Adrenal gland (tissue), 12 donors: ENCODE measurements around the gene RAB20. TPM values are rescaled to one million over a fixed set of nuclear protein-coding genes. Genes with fewer than 3 reads are reported as not detected.
"Not testable (repeated sequence)": the region's sequence is repeated elsewhere in the genome, so short reads cannot be mapped to it uniquely, and the experiment has no call there.

Source experiments
- DNase-seq, 7 donors: peaks; one replicate each; pipeline ENCODE4 v3.0.0-alpha.2; 2019 to 2020
- H3K27ac ChIP-seq, 5 donors: fragments of 200-600 bp; sonication (generic) in 4 of 5; 1 replicate in 3 of 5; 2 replicates in 2 of 5; pipeline versions ENCODE4 v1.5.1 to v1.8.0; 2016 to 2020; ENCODE audit warnings: mild to moderate bottlenecking in 1 of 5
- H3K27me3 ChIP-seq: fragments of 200-600 bp; 2 replicates; pipeline ENCODE4 v1.8.0; 2021
- H3K36me3 ChIP-seq, 2 donors: fragments of 200-600 bp; replicated peaks in 1 of 2; 1 replicate in 1 of 2; 2 replicates in 1 of 2; pipeline versions ENCODE4 v1.5.1 to v1.8.0; 2018 to 2022
- H3K4me1 ChIP-seq, 2 donors: fragments of 200-600 bp; replicated peaks in 1 of 2; 1 replicate in 1 of 2; 2 replicates in 1 of 2; pipeline versions ENCODE4 v1.5.1 to v1.8.0; 2018 to 2021
- H3K4me3 ChIP-seq, 4 donors: fragments of 200-600 bp; sonication (generic) in 3 of 4; one replicate each; pipeline ENCODE4 v1.5.1; 2016 to 2018
- H3K9me3 ChIP-seq, 3 donors: fragments of 200-600 bp; sonication (generic) in 1 of 3; replicated peaks in 1 of 3; 1 replicate in 2 of 3; 2 replicates in 1 of 3; pipeline versions ENCODE4 v1.5.1 to v1.8.0; 2016 to 2021
- POLR2A ChIP-seq, 2 donors: fragments of 450-650 bp; IDR thresholded peaks; one replicate each; pipeline ENCODE4 v1.6.1; 2017; ENCODE audit warnings: antibody characterized with exemption in 2 of 2, mild to moderate bottlenecking in 2 of 2, moderate library complexity in 1 of 2
- WGBS, 4 donors: extraction: QIAGEN DNeasy Blood & Tissue Kit in 2 of 4; methylation state at CpG; one replicate each; pipeline versions ENCODE4 v1.1.5 to v1.1.7; 2013 to 2017; 5-methylcytosine and 5-hydroxymethylcytosine counted together
- intact Hi-C, 2 donors: fragments of 100-400 bp; cut with DNase I; formaldehyde crosslinking; loops; one replicate each; pipeline versions ENCODE4 v1.14.1 to v1.15.0; 2022 to 2023
- polyA plus RNA-seq, 3 donors: library from polyadenylated mRNA; stranded (reverse); fragments of 200-250 nt in 2 of 3; fragments of 350-450 nt in 1 of 3; fragmentation: Illumina TruSeq in 1 of 3; extraction: RNeasy Lipid Tissue Mini Kit (QIAGEN cat#74804) in 1 of 3; gene quantifications; one replicate each; pipeline ENCODE4 v1.2.3, GENCODE V29; 2013 to 2014
- total RNA-seq, 9 donors: library from RNA; depleted of rRNA in 4 of 9; stranded (reverse); fragments of >200 nt in 4 of 9; fragments of 120-200 nt in 1 of 9; fragmentation: NEBNext Ultra II Directional in 1 of 9; extraction: Animal tissue kit (Norgen Biotek cat#: 25700) in 1 of 9; gene quantifications; one replicate each; pipeline versions ENCODE4 v1.1.0 to v1.2.4, GENCODE V29; 2013 to 2023
- TF ChIP-seq, protein P1 (sequence below), 6 experiments: fragments of 450-650 bp in 4 of 6; fragments of 200-600 bp in 2 of 6; sonication (generic) in 1 of 6; IDR thresholded peaks; 1 replicate in 5 of 6; 2 replicates in 1 of 6; pipeline versions ENCODE4 v1.5.1 to v1.8.0; 2016 to 2021; ENCODE audit warnings: antibody characterized with exemption in 6 of 6, mild to moderate bottlenecking in 2 of 6, moderate library complexity in 1 of 6
- donor health status: healthy with polysubstance abuse.
- donor health status: Bipolar disorder and iron deficiency.
- donor health status: DM: yes; HTN: yes; CAD: no.
- donor health status: DM: no; HTN: no; CAD: no.
- donor health status: DM: no; HTN: no; CAD: no.
- donor health status: DM: yes; HTN: yes; CAD: no.

RAB20 gene
- total and polyA plus RNA-seq, 12 donors = 15.0 to 259 (median 40.5) TPM

DNA sequence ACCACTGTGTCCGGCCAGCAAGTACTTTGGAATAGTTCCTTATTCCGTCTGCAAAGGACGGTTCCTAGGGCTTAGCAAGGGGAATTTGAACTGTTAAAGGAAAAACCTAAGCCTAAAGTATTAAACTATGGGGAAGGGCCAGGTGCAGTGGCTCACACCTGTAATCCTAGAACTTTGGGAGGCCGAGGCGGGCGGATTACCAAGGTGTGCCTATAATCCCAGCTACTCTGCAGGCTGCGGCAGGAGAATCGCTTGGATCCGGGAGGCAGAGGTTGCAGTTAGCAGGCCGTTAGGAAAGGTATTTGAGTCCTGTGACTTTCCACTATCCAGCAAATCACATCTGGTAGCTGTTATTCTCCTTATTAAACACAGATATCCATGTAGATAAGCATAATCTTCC lies 9.4 kb upstream of the RAB20 start:
- intact Hi-C loops = loop anchor here in 1 of 2 donors (10.0 kb wide), 1 partner anchor 106 kb away; no protein-coding TSS in a partner anchor
- Histone ChIP-seq H3K4me1 (peaks cover 0 to 8% of the 10 kb centered on the region in 2 donors), H3K36me3 (no peaks in the 10 kb centered on the region), H3K4me3 (no peak overlapping the region), H3K27me3 (no peaks in the 10 kb centered on the region), H3K9me3 (no peaks in the 10 kb centered on the region), H3K27ac (no peak overlapping the region)
- WGBS, 4 donors = 80 to 91% (median 86%) methylated on average over 10 of the region's 10 CpGs
- TF ChIP-seq, protein P1, sequence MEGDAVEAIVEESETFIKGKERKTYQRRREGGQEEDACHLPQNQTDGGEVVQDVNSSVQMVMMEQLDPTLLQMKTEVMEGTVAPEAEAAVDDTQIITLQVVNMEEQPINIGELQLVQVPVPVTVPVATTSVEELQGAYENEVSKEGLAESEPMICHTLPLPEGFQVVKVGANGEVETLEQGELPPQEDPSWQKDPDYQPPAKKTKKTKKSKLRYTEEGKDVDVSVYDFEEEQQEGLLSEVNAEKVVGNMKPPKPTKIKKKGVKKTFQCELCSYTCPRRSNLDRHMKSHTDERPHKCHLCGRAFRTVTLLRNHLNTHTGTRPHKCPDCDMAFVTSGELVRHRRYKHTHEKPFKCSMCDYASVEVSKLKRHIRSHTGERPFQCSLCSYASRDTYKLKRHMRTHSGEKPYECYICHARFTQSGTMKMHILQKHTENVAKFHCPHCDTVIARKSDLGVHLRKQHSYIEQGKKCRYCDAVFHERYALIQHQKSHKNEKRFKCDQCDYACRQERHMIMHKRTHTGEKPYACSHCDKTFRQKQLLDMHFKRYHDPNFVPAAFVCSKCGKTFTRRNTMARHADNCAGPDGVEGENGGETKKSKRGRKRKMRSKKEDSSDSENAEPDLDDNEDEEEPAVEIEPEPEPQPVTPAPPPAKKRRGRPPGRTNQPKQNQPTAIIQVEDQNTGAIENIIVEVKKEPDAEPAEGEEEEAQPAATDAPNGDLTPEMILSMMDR (IDR thresholded peaks at IDR 0.05) = no peak
- no peak for TF ChIP-seq POLR2A (IDR thresholded peaks at IDR 0.05)
- DNase-seq = peak in 1 of 7 donors; percentile 11

DNA sequence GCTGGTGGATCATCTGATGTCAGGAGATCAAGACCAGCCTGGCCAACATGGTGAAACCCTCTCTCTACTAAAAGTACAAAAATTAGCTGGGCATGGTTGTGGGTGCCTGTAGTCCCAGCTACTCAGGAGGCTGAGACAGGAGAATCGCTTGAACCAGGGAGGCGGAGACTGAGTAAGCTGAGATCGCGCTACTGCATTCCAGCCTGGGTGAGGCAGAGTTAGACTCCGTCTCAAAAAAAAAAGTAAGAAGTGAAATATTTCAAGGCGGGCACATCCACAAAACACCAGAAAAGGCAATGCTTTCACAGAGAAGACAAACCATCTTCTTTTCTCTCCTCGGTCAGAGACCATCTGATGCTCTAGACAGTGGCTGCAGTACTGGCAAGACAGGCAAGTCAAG lies 8.4 kb upstream of the RAB20 start:
- peak in 1 of 7 donors; percentile 0 for DNase-seq
- H3K4me1 ChIP-seq, H3K9me3 ChIP-seq, H3K36me3 ChIP-seq, H3K27ac ChIP-seq, H3K4me3 ChIP-seq, H3K27me3 ChIP-seq: not testable (repeated sequence)
- WGBS, 4 donors = 74 to 88% (median 88%) methylated on average over 7 of the region's 7 CpGs
- intact Hi-C loops = loop anchor here (5.0 to 10.0 kb wide), 3 partner anchors 68 to 115 kb away; no protein-coding TSS in a partner anchor

DNA sequence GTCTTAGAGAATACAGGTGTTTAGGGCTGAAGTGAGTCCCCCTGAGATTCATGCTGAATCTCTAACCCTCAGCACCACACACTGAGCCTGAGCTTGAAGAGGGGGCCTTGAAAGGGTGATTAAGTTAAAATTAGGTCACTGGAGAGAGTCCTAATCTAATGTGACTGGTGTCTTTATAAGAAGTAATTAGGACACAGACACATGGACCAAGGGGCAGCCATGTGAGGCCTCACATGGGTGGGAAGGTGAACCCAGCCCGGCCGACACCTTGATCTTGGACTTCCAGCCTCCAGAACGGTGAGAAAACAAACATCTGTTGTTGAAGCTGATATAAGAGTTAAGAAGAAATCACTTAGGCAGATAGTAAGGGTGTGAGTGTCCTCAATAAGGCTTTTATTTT lies 7.1 kb upstream of the RAB20 start:
- H3K4me3 ChIP-seq = no peak overlapping the region
- H3K9me3 ChIP-seq = no peaks in the 10 kb centered on the region
- intact Hi-C loops = loop anchor here in 1 of 2 donors (5.0 to 10.0 kb wide), 2 partner anchors 66 to 114 kb away; no protein-coding TSS in a partner anchor
- DNase-seq = peak in 1 of 7 donors; percentile 0
- peaks cover 3 to 4% of the 10 kb centered on the region in 2 donors for H3K4me1 ChIP-seq
- H3K27ac ChIP-seq = no peak overlapping the region
- 87 to 96% (median 92%) methylated on average over 3 of the region's 3 CpGs for WGBS, 4 donors
- H3K36me3 ChIP-seq = peaks cover 0 to 3% of the 10 kb centered on the region in 2 donors
- H3K27me3 ChIP-seq = no peaks in the 10 kb centered on the region
- no peak for TF ChIP-seq POLR2A (IDR thresholded peaks at IDR 0.05)
- TF ChIP-seq, protein P1 (IDR thresholded peaks at IDR 0.05) = no peak

DNA sequence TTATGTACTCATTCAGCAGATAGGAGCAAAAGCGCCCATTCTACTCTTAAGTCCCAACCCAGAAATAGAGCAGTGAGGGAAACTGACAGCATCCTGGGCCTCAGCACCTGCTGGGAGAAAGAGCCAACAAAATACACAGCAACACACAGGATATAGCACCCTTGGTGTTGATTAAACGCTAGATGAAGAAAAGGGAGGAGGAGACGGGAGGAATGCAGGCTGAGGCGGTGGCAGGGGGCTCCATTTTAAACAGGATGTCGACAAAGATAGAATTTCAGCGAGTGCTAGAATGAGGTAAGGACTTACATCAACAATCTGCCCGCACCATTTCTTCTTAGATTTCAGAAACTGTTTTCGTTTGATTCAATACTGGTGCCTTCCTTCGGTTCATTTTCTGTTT lies 4.6 kb upstream of the RAB20 start:
- peaks cover 10 to 17% of the 10 kb centered on the region in 2 donors for H3K4me1 ChIP-seq

More for the DNA sequence above, 4.6 kb upstream of the RAB20 start:
- TF ChIP-seq POLR2A (IDR thresholded peaks at IDR 0.05) = no peak
- TF ChIP-seq, protein P1 (IDR thresholded peaks at IDR 0.05) = no peak
- WGBS, 4 donors = 92 to 95% (median 93%) methylated on average over 9 of the region's 9 CpGs
- H3K27me3 ChIP-seq = no peaks in the 10 kb centered on the region
- no peaks in the 10 kb centered on the region for H3K9me3 ChIP-seq
- intact Hi-C loops = loop anchor here in 1 of 2 donors (5.0 to 10.0 kb wide), 2 partner anchors 64 to 111 kb away; no protein-coding TSS in a partner anchor
- DNase-seq = peak in 1 of 7 donors; percentile 0
- H3K27ac ChIP-seq = no peak overlapping the region
- H3K36me3 ChIP-seq = peaks cover 0 to 3% of the 10 kb centered on the region in 2 donors
- H3K4me3 ChIP-seq = no peak overlapping the region
